ENCODE measurements around the gene STK33.

DNA sequence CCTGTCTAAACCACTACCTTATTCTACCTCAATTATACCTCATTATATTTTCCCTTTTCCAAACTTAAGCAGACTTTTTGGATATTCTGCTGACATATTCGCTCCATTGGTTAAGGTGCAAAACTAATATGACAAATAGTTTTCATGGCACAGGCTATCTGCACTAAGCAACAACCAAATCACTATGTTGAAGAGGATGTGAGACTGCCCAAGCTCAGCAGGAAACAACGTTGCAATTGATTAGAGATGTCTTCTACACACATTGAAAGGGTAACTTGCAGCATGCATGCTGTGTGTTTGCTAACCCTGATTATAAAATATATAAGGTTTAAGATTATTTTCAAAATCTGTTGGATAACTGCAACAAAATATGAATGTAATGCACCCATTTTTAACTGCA is 61.6 kb downstream of the STK33 start:
- TF ChIP-seq YY1 (IDR thresholded peaks at IDR 0.05; ENCODE audit: low read depth) (no peak), CREB1 (IDR thresholded peaks at IDR 0.05; ENCODE audit: low read depth) (no peak), EP300 (IDR thresholded peaks at IDR 0.05; ENCODE audit: borderline replicate concordance) (no peak), TEAD4 (IDR thresholded peaks at IDR 0.05) (no peak), NFIC (IDR thresholded peaks at IDR 0.05) (no peak)
- TF ChIP-seq, protein P1, sequence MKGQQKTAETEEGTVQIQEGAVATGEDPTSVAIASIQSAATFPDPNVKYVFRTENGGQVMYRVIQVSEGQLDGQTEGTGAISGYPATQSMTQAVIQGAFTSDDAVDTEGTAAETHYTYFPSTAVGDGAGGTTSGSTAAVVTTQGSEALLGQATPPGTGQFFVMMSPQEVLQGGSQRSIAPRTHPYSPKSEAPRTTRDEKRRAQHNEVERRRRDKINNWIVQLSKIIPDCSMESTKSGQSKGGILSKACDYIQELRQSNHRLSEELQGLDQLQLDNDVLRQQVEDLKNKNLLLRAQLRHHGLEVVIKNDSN (IDR thresholded peaks at IDR 0.05) = no peak
- TF ChIP-seq, protein P2, sequence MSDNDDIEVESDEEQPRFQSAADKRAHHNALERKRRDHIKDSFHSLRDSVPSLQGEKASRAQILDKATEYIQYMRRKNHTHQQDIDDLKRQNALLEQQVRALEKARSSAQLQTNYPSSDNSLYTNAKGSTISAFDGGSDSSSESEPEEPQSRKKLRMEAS (IDR thresholded peaks at IDR 0.05) = no peak

Measured in Ishikawa (cell line).